GM12875 (cell line): ENCODE data around the gene SOAT2.

Experiments
- H3K4me3 ChIP-seq: one replicate; pipeline ENCODE4 v1.5.1; 2011; ENCODE audit warnings: low read depth, low read length, control low read depth
- CTCF ChIP-seq: IDR thresholded peaks from 2 replicates; pipeline ENCODE4 v1.5.1; 2011; ENCODE audit warnings: low read depth, mild to moderate bottlenecking, control low read depth, inconsistent platforms, low read length, moderate library complexity, borderline replicate concordance; ENCODE audit not compliant: insufficient read depth

Gene SOAT2

GRCh38 chr12:53078425-53079225 lies 24.7 kb upstream of the SOAT2 start:
- peak overlapping the region; percentile 79 for H3K4me3 ChIP-seq
- TF ChIP-seq CTCF = 0 out of 2 replicates have a peak, but pooled peaks have one; percentile 3

GRCh38 chr12:53079226-53080117 lies 23.8 kb upstream of the SOAT2 start, which contains the start of gene SPRYD3:
Gene SPRYD3, minus strand, starts transcription at chr12:53079390. Its CDS starts 57 bp downstream, at chr12:53079333.
- peak within 1 kb of the TSS; percentile 79 for H3K4me3 ChIP-seq
- no peak for TF ChIP-seq CTCF

- H3K4me3 ChIP-seq = no peak overlapping the region
- no peak for TF ChIP-seq CTCF
These were observed 20.6 kb upstream of the SOAT2 start for GRCh38 chr12:53082637-53083175.

- H3K4me3 ChIP-seq = no peak overlapping the region
- no peak for TF ChIP-seq CTCF
These were observed 16.9 kb upstream of the SOAT2 start for GRCh38 chr12:53086361-53086760.

- no peak overlapping the region for H3K4me3 ChIP-seq
- TF ChIP-seq CTCF = no peak
These were observed 13.2 kb upstream of the SOAT2 start for GRCh38 chr12:53090105-53090504.

GRCh38 chr12:53090554-53090953 lies 12.7 kb upstream of the SOAT2 start:
- TF ChIP-seq CTCF = no peak
- no peak overlapping the region for H3K4me3 ChIP-seq
